Neural cell (in vitro differentiated cells): ENCODE results near the gene ALMS1. TPM values are rescaled to one million over a fixed set of nuclear protein-coding genes. Genes with fewer than 3 reads are reported as not detected.

Experiments used
- H2AFZ ChIP-seq: fragments of 200-600, 300-800 bp; sonication (generic), shearing (Covaris generic); 2 replicates; pipeline ENCODE4 v1.6.0; 2014; ENCODE audit warnings: low read depth, mild to moderate bottlenecking, antibody characterized with exemption, low read length, moderate library complexity
- H3F3A ChIP-seq: fragments of 200-600 bp; shearing (Covaris generic); 2 replicates; pipeline ENCODE4 v1.6.1; 2016; ENCODE audit warnings: mild to moderate bottlenecking, moderate library complexity, mixed read lengths, antibody characterized with exemption, low read length; ENCODE audit not compliant: insufficient read depth, poor library complexity, severe bottlenecking
- H3K27ac ChIP-seq: fragments of 200-600, 300-800 bp; sonication (generic), shearing (Covaris generic); 2 replicates; pipeline ENCODE4 v1.5.1; 2014; ENCODE audit warnings: mild to moderate bottlenecking, low read length, moderate library complexity
- H3K27me3 ChIP-seq: fragments of 300-800, 200-600 bp; sonication (generic), shearing (Covaris generic); 2 replicates; pipeline ENCODE4 v1.6.0; 2014; ENCODE audit warnings: mild to moderate bottlenecking, low read depth, low read length, moderate library complexity; ENCODE audit not compliant: insufficient read depth
- H3K36me3 ChIP-seq: fragments of 300-800, 200-600 bp; sonication (generic), shearing (Covaris generic); 2 replicates; pipeline ENCODE4 v1.5.1; 2014; ENCODE audit warnings: mild to moderate bottlenecking, antibody characterized with exemption, low read length, moderate library complexity; ENCODE audit not compliant: insufficient read depth
- H3K4me2 ChIP-seq: fragments of 300-800, 200-600 bp; sonication (generic), shearing (Covaris generic); 2 replicates; pipeline ENCODE4 v1.6.0; 2014; ENCODE audit warnings: mild to moderate bottlenecking, low read length
- H3K4me3 ChIP-seq: fragments of 300-800, 200-600 bp; sonication (generic), shearing (Covaris generic); 2 replicates; pipeline ENCODE4 v1.5.1; 2014; ENCODE audit warnings: mild to moderate bottlenecking, low read length, moderate library complexity
- H3K79me2 ChIP-seq: fragments of 200-600 bp; shearing (Covaris generic); replicated peaks from 2 replicates; pipeline ENCODE4 v1.6.0; 2014; ENCODE audit warnings: mild to moderate bottlenecking, low read length, moderate library complexity; ENCODE audit not compliant: insufficient read depth
- H3K9ac ChIP-seq: fragments of 300-800, 200-600 bp; sonication (generic), shearing (Covaris generic); 2 replicates; pipeline ENCODE4 v1.6.1; 2016; ENCODE audit warnings: mild to moderate bottlenecking, low read length, mixed read lengths
- H3K9me2 ChIP-seq: fragments of 200-600 bp; shearing (Covaris generic); 2 replicates; pipeline ENCODE4 v1.6.1; 2016; ENCODE audit warnings: mild to moderate bottlenecking, low read length, mixed read lengths; ENCODE audit not compliant: insufficient read depth
- H3K9me3 ChIP-seq: fragments of 200-600, 300-800 bp; sonication (generic), shearing (Covaris generic); 2 replicates; pipeline ENCODE4 v1.6.1; 2016; ENCODE audit warnings: mild to moderate bottlenecking, mixed run types, low read length, moderate library complexity, mixed read lengths
- H4K20me1 ChIP-seq: fragments of 200-600 bp; shearing (Covaris generic); 2 replicates; pipeline ENCODE4 v1.6.1; 2016; ENCODE audit warnings: mild to moderate bottlenecking, mixed run types; ENCODE audit not compliant: insufficient read depth
- CTCF ChIP-seq: fragments of 450-650 bp; IDR thresholded peaks from 2 replicates; pipeline ENCODE4 v1.5.1; 2014; ENCODE audit warnings: antibody characterized with exemption, mild to moderate bottlenecking, moderate library complexity; ENCODE audit not compliant: poor library complexity, severe bottlenecking
- EP300 ChIP-seq: fragments of 450-650 bp; conservative IDR thresholded peaks from 2 replicates; pipeline ENCODE4 v1.6.1; 2014; ENCODE audit warnings: antibody characterized with exemption, mild to moderate bottlenecking, moderate library complexity; ENCODE audit not compliant: poor library complexity, severe bottlenecking
- EZH2 ChIP-seq: fragments of 200-600, 300-800 bp; shearing (Covaris generic), sonication (generic); IDR thresholded peaks from 2 replicates; pipeline ENCODE4 v1.6.1; 2014; ENCODE audit warnings: antibody characterized with exemption, low read length, borderline replicate concordance, mild to moderate bottlenecking; ENCODE audit not compliant: insufficient read depth, poor library complexity, severe bottlenecking
- MXI1 ChIP-seq: fragments of 450-650 bp; conservative IDR thresholded peaks from 2 replicates; pipeline ENCODE4 v1.6.1; 2014; ENCODE audit warnings: antibody characterized with exemption, mild to moderate bottlenecking; ENCODE audit not compliant: poor library complexity, severe bottlenecking
- POLR2AphosphoS5 ChIP-seq: IDR thresholded peaks from 2 replicates; pipeline ENCODE4 v1.6.1; 2012
- RAD21 ChIP-seq: fragments of 450-650 bp; conservative IDR thresholded peaks from 2 replicates; pipeline ENCODE4 v1.6.1; 2014; ENCODE audit warnings: antibody characterized with exemption, mild to moderate bottlenecking, moderate library complexity
- REST ChIP-seq: IDR thresholded peaks from 2 replicates; pipeline ENCODE4 v1.6.1; 2012; ENCODE audit warnings: borderline replicate concordance
- SMC3 ChIP-seq: fragments of 450-650 bp; conservative IDR thresholded peaks from 2 replicates; pipeline ENCODE4 v1.6.1; 2014; ENCODE audit warnings: antibody characterized with exemption, mild to moderate bottlenecking, moderate library complexity; ENCODE audit not compliant: poor library complexity
- TAF1 ChIP-seq: IDR thresholded peaks from 2 replicates; pipeline ENCODE4 v1.6.1; 2012; ENCODE audit warnings: low read depth
- polyA plus RNA-seq: library from polyadenylated mRNA; depleted of rRNA; stranded (reverse); fragments of >200 nt; gene quantifications from 2 replicates; pipeline ENCODE4 v1.2.3, GENCODE V29; 2014

Gene ALMS1
- polyA plus RNA-seq, 1 donor from 2014 or later = 12.2 TPM

GRCh38 chr2:73593680-73594079, 208.0 kb downstream of the ALMS1 start:
- no peak overlapping the region for H3K9ac ChIP-seq
- no peaks in the 10 kb centered on the region for H3K9me3 ChIP-seq
- H3K79me2 ChIP-seq = no peaks in the 10 kb centered on the region
- H2AFZ ChIP-seq = no peak overlapping the region
- no peaks in the 10 kb centered on the region for H3K27me3 ChIP-seq
- H3K36me3 ChIP-seq = no peaks in the 10 kb centered on the region
- H3K9me2 ChIP-seq = no peaks in the 10 kb centered on the region
- H3K4me3 ChIP-seq = no peak overlapping the region
- H3K4me2 ChIP-seq = no peak overlapping the region
- no peak overlapping the region for H3K27ac ChIP-seq
- no peaks in the 10 kb centered on the region for H4K20me1 ChIP-seq
- H3F3A ChIP-seq = no peaks in the 10 kb centered on the region
- TF ChIP-seq MXI1 = no peak
- TF ChIP-seq RAD21 = no peak
- TF ChIP-seq CTCF = no peak
- TF ChIP-seq TAF1 = no peak
- no peak for TF ChIP-seq SMC3
- TF ChIP-seq REST = no peak

- no peak overlapping the region for H3K27ac ChIP-seq
- H3K4me2 ChIP-seq = no peak overlapping the region
- no peaks in the 10 kb centered on the region for H3K36me3 ChIP-seq
- no peaks in the 10 kb centered on the region for H3K79me2 ChIP-seq
- no peak for TF ChIP-seq EZH2
- TF ChIP-seq POLR2AphosphoS5 = no peak
- no peak for TF ChIP-seq RAD21
- no peak for TF ChIP-seq SMC3
- no peak for TF ChIP-seq REST
- TF ChIP-seq EP300 = no peak
- TF ChIP-seq MXI1 = no peak
- TF ChIP-seq TAF1 = no peak
- TF ChIP-seq CTCF = no peak
- no peaks in the 10 kb centered on the region for H4K20me1 ChIP-seq
- H3F3A ChIP-seq = no peaks in the 10 kb centered on the region
- H3K9ac ChIP-seq = no peak overlapping the region
- no peak overlapping the region for H2AFZ ChIP-seq
- no peaks in the 10 kb centered on the region for H3K9me3 ChIP-seq
- no peaks in the 10 kb centered on the region for H3K27me3 ChIP-seq
- H3K4me3 ChIP-seq = no peak overlapping the region
- no peaks in the 10 kb centered on the region for H3K9me2 ChIP-seq
Measured at GRCh38 chr2:73594251-73594650, 208.6 kb downstream of the ALMS1 start.
